Umbilical cord (tissue), 2 donors: ENCODE measurements around the gene C1orf21. TPM values are rescaled to one million over a fixed set of nuclear protein-coding genes. Genes with fewer than 3 reads are reported as not detected.
A peak's percentile ranks its signal among the peaks of the same experiment; 100 is the strongest.

Source experiments
- DNase-seq: peaks from one replicate; pipeline ENCODE4 v3.0.0-alpha.2; 2015; ENCODE audit warnings: low spot score
- total RNA-seq: library from RNA; depleted of rRNA; stranded (reverse); fragments of >200 nt; gene quantifications from one replicate; pipeline ENCODE4 v1.2.3, GENCODE V29; 2014; ENCODE audit warnings: low replicate concordance; ENCODE audit not compliant: insufficient read depth

C1orf21 gene
- total RNA-seq, 1 donor from 2014 or later, result 54.7 TPM

GRCh38 chr1:184485751-184486723 is 99.2 kb downstream of the C1orf21 start:
- DNase-seq, result peak; percentile 88

- no peak for DNase-seq
Measured at GRCh38 chr1:184486761-184487445, 100.1 kb downstream of the C1orf21 start.

GRCh38 chr1:184487531-184488193 is 100.8 kb downstream of the C1orf21 start:
- DNase-seq, result no peak

- DNase-seq, result no peak
Measured at GRCh38 chr1:184489908-184490307, 103.1 kb downstream of the C1orf21 start.

GRCh38 chr1:184492536-184492935 is 105.7 kb downstream of the C1orf21 start:
- DNase-seq, result no peak

- DNase-seq, result no peak
Measured at GRCh38 chr1:184493987-184494388, 107.2 kb downstream of the C1orf21 start.

- no peak for DNase-seq
Measured at GRCh38 chr1:184494929-184495328, 108.1 kb downstream of the C1orf21 start.

- no peak for DNase-seq
Measured at GRCh38 chr1:184497959-184498723, 111.3 kb downstream of the C1orf21 start.

GRCh38 chr1:184499616-184500015 is 112.8 kb downstream of the C1orf21 start:
- DNase-seq, result peak; percentile 71

- DNase-seq, result no peak
Measured at GRCh38 chr1:184502161-184502560, 115.3 kb downstream of the C1orf21 start.

GRCh38 chr1:184503221-184503749 is 116.5 kb downstream of the C1orf21 start:
- no peak for DNase-seq

- no peak for DNase-seq
Measured at GRCh38 chr1:184504040-184504954, 117.5 kb downstream of the C1orf21 start.

- DNase-seq, result no peak
Measured at GRCh38 chr1:184504955-184505338, 118.1 kb downstream of the C1orf21 start.

GRCh38 chr1:184506481-184506880 is 119.7 kb downstream of the C1orf21 start:
- no peak for DNase-seq

GRCh38 chr1:184507165-184507564 is 120.3 kb downstream of the C1orf21 start:
- DNase-seq, result peak; percentile 16

GRCh38 chr1:184507604-184508280 is 120.9 kb downstream of the C1orf21 start:
- DNase-seq, result peak; percentile 33

- DNase-seq, result no peak
Measured at GRCh38 chr1:184509105-184509504, 122.3 kb downstream of the C1orf21 start.

GRCh38 chr1:184510110-184510509 is 123.3 kb downstream of the C1orf21 start:
- DNase-seq, result no peak

- DNase-seq, result no peak
Measured at GRCh38 chr1:184512724-184513123, 125.9 kb downstream of the C1orf21 start.
